Neural cell (in vitro differentiated cells): ENCODE data around the gene PKNOX2.

Experiments
- CTCF ChIP-seq: fragments of 450-650 bp; IDR thresholded peaks from 2 replicates; pipeline ENCODE4 v1.5.1; 2014; ENCODE audit warnings: antibody characterized with exemption, mild to moderate bottlenecking, moderate library complexity; ENCODE audit not compliant: poor library complexity, severe bottlenecking
- EP300 ChIP-seq: fragments of 450-650 bp; conservative IDR thresholded peaks from 2 replicates; pipeline ENCODE4 v1.6.1; 2014; ENCODE audit warnings: antibody characterized with exemption, mild to moderate bottlenecking, moderate library complexity; ENCODE audit not compliant: poor library complexity, severe bottlenecking
- EZH2 ChIP-seq: fragments of 200-600, 300-800 bp; shearing (Covaris generic), sonication (generic); IDR thresholded peaks from 2 replicates; pipeline ENCODE4 v1.6.1; 2014; ENCODE audit warnings: antibody characterized with exemption, low read length, borderline replicate concordance, mild to moderate bottlenecking; ENCODE audit not compliant: insufficient read depth, poor library complexity, severe bottlenecking
- RAD21 ChIP-seq: fragments of 450-650 bp; conservative IDR thresholded peaks from 2 replicates; pipeline ENCODE4 v1.6.1; 2014; ENCODE audit warnings: antibody characterized with exemption, mild to moderate bottlenecking, moderate library complexity
- SMC3 ChIP-seq: fragments of 450-650 bp; conservative IDR thresholded peaks from 2 replicates; pipeline ENCODE4 v1.6.1; 2014; ENCODE audit warnings: antibody characterized with exemption, mild to moderate bottlenecking, moderate library complexity; ENCODE audit not compliant: poor library complexity

- TF ChIP-seq SMC3 = no peak
- no peak for TF ChIP-seq CTCF
- no peak for TF ChIP-seq RAD21
- TF ChIP-seq EZH2 = no peak
- TF ChIP-seq EP300 = no peak
Observed at GRCh38 chr11:125132071-125132470, 32.5 kb upstream of the PKNOX2 start.
